Endodermal cell (in vitro differentiated cells): ENCODE data around the gene ADAMTS16. TPM values are rescaled to one million over a fixed set of nuclear protein-coding genes. Genes with fewer than 3 reads are reported as not detected.

Source experiments
- DNase-seq: peaks from one replicate; pipeline ENCODE4 v3.0.0-alpha.2; 2017
- H3K27ac ChIP-seq: 2 replicates; pipeline ENCODE4 v1.5.1; 2013; ENCODE audit warnings: mild to moderate bottlenecking, low read depth, low read length, moderate library complexity
- H3K27me3 ChIP-seq: 2 replicates; pipeline ENCODE4 v1.6.1; 2013; ENCODE audit warnings: mild to moderate bottlenecking, low read length, moderate library complexity; ENCODE audit not compliant: insufficient read depth, control insufficient read depth, poor library complexity, severe bottlenecking
- H3K36me3 ChIP-seq: 2 replicates; pipeline ENCODE4 v1.7.0; 2013; ENCODE audit warnings: mild to moderate bottlenecking, low read length, moderate library complexity; ENCODE audit not compliant: control insufficient read depth, insufficient read depth
- H3K4me1 ChIP-seq: one replicate; pipeline ENCODE4 v1.7.0; 2013; ENCODE audit warnings: low read length; ENCODE audit not compliant: control insufficient read depth, insufficient read depth
- H3K4me3 ChIP-seq: 2 replicates; pipeline ENCODE4 v1.5.1; 2013; ENCODE audit warnings: mild to moderate bottlenecking, low read length, moderate library complexity
- H3K9ac ChIP-seq: 2 replicates; pipeline ENCODE4 v1.6.1; 2013; ENCODE audit warnings: mild to moderate bottlenecking, low read length, moderate library complexity; ENCODE audit not compliant: poor library complexity, severe bottlenecking; ENCODE audit errors: extremely low read depth
- H3K9me3 ChIP-seq: 2 replicates; pipeline ENCODE4 v1.6.1; 2013; ENCODE audit warnings: mild to moderate bottlenecking, low read length, moderate library complexity; ENCODE audit not compliant: control insufficient read depth
- H3K27ac Mint-ChIP-seq: 2 replicates; pipeline ENCODE4 v1.8.0; 2020; ENCODE audit warnings: mixed read lengths
- H3K27me3 Mint-ChIP-seq: 2 replicates; pipeline ENCODE4 v1.8.0; 2021; ENCODE audit warnings: mild to moderate bottlenecking, mixed read lengths; ENCODE audit not compliant: insufficient read depth
- H3K36me3 Mint-ChIP-seq: 2 replicates; pipeline ENCODE4 v1.8.0; 2020; ENCODE audit warnings: low read depth, mixed read lengths
- H3K4me1 Mint-ChIP-seq: 2 replicates; pipeline ENCODE4 v1.8.0; 2020; ENCODE audit warnings: mixed read lengths
- H3K4me3 Mint-ChIP-seq: 2 replicates; pipeline ENCODE4 v1.8.0; 2020; ENCODE audit warnings: mild to moderate bottlenecking, moderate library complexity, mixed read lengths
- H3K9me3 Mint-ChIP-seq: 2 replicates; pipeline ENCODE4 v1.8.0; 2020; ENCODE audit warnings: mild to moderate bottlenecking, mixed read lengths
- WGBS, 2 experiments: methylation state at CpG; one replicate each; pipeline versions ENCODE4 v1.1.5 to v1.1.7; 2013; ENCODE audit warnings: missing lambda C conversion rate in 2 of 2, mixed read lengths in 1 of 2; ENCODE audit not compliant: insufficient coverage in 1 of 2, insufficient read length in 1 of 2; 5-methylcytosine and 5-hydroxymethylcytosine counted together
- total RNA-seq, 2 donors: library from RNA; stranded (reverse); fragmentation: NEBNext Ultra II Directional in 1 of 2; extraction: Animal tissue kit (Norgen Biotek cat#: 25700) in 1 of 2; gene quantifications; 2 replicates in 1 of 2; 3 replicates in 1 of 2; pipeline ENCODE4 v1.2.1, GENCODE V29; 2021
- TF ChIP-seq, protein P1 (sequence below): fragments of 200-600 bp; sonication (generic); conservative IDR thresholded peaks from 2 replicates; pipeline ENCODE4 v1.5.0; 2021; ENCODE audit warnings: antibody characterized with exemption, mild to moderate bottlenecking

Gene ADAMTS16
- total RNA-seq, 2 donors from 2014 or later, result 0.77 to 7.4 TPM

DNA sequence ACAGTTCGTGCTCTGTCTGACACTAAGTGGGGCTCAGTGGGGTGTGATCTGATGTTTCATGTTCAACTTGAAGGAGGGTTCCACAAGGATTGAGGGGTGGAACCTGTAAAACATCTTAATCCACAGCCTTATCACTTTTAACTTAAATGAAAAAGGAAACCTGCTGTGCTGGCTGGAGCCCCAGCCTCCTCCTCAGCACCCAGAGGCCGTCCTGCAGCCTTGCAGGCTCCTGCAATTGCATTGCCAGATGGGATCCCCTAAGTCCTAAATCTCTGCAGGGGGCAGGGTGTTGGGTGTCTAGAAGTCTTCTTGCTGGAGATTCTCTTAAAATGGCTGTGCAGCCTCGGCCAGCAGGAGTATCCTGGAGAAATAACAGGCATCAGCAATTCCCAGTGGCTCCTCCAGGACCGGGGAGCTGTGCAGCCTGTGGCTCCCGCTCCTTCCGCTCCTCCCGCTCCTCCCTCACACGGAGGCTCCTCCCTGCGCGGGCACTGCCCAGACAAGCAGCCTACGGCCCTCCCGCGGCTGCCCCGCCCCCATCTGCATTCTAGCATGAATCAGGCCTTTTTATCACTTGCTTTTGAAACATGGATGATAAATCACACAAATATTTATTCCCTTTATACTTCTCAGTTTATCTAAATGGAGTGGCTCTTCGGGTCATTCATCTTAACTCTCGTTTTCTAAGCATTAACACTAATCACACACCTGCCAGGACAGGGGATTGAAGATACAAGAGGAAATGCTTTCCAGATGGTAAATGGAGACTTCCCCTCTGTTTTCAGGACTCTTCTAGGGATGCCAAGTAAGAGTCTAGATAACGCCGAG lies 131.0 kb downstream of the ADAMTS16 start:
- 35 to 47% methylated on average over 11 to 17 of the region's 18 CpGs for WGBS, 2 experiments
- TF ChIP-seq, protein P1, sequence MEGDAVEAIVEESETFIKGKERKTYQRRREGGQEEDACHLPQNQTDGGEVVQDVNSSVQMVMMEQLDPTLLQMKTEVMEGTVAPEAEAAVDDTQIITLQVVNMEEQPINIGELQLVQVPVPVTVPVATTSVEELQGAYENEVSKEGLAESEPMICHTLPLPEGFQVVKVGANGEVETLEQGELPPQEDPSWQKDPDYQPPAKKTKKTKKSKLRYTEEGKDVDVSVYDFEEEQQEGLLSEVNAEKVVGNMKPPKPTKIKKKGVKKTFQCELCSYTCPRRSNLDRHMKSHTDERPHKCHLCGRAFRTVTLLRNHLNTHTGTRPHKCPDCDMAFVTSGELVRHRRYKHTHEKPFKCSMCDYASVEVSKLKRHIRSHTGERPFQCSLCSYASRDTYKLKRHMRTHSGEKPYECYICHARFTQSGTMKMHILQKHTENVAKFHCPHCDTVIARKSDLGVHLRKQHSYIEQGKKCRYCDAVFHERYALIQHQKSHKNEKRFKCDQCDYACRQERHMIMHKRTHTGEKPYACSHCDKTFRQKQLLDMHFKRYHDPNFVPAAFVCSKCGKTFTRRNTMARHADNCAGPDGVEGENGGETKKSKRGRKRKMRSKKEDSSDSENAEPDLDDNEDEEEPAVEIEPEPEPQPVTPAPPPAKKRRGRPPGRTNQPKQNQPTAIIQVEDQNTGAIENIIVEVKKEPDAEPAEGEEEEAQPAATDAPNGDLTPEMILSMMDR, result peak; percentile 51
- Mint-ChIP-seq H3K4me3 (no peak overlapping the region), H3K36me3 (peaks cover 20% of the 10 kb centered on the region), H3K27ac (no peak overlapping the region), H3K27me3 (no peaks in the 10 kb centered on the region), H3K4me1 (peaks cover 11% of the 10 kb centered on the region), H3K9me3 (no peaks in the 10 kb centered on the region)
- Histone ChIP-seq H3K9ac (no peak overlapping the region), H3K36me3 (no peaks in the 10 kb centered on the region), H3K9me3 (peaks cover 8% of the 10 kb centered on the region), H3K27ac (peak overlapping the region; percentile 72), H3K27me3 (no peaks in the 10 kb centered on the region), H3K4me3 (no peak overlapping the region), H3K4me1 (peaks cover 4% of the 10 kb centered on the region)
- peak; percentile 91 for DNase-seq

DNA sequence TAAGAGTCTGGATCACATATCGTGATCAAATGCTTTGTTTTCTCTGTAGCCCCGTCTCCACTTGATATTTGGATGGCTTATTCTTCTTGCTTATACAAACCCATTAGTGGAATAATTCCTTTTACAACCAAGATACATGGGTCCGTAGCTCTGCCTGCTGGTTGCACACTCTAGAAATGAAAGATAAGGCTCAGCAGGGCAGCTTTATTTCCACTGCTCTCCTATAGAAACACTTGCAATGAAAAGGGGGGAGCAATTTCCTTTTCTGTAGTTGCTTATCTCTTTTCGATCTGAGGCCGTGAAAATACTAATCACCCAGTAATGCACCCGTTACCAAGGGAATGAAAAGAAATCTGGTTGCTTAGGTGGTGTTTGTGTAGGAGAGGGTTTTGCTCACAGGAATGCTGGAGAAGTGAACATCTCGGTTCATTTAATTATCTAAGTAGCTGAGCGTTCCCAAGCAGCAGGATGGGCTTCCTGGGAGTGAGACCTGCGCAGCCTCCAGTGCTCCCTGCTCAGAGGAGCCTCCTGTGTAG lies 131.7 kb downstream of the ADAMTS16 start:
- Histone ChIP-seq H3K4me3 (no peak overlapping the region), H3K27me3 (no peaks in the 10 kb centered on the region), H3K9me3 (peaks cover 4% of the 10 kb centered on the region), H3K4me1 (peaks cover 4% of the 10 kb centered on the region), H3K36me3 (no peaks in the 10 kb centered on the region), H3K27ac (peak overlapping the region; percentile 72), H3K9ac (no peak overlapping the region)
- peaks cover 11% of the 10 kb centered on the region for H3K4me1 Mint-ChIP-seq
- H3K27ac Mint-ChIP-seq, result no peak overlapping the region
- no peak overlapping the region for H3K4me3 Mint-ChIP-seq
- WGBS, 2 experiments, result 80 to 81% methylated on average over 3 to 9 of the region's 9 CpGs
- H3K27me3 Mint-ChIP-seq, result no peaks in the 10 kb centered on the region
- H3K9me3 Mint-ChIP-seq, result no peaks in the 10 kb centered on the region
- DNase-seq, result no peak
- TF ChIP-seq, protein P1, result no peak
- H3K36me3 Mint-ChIP-seq, result peaks cover 15% of the 10 kb centered on the region

DNA sequence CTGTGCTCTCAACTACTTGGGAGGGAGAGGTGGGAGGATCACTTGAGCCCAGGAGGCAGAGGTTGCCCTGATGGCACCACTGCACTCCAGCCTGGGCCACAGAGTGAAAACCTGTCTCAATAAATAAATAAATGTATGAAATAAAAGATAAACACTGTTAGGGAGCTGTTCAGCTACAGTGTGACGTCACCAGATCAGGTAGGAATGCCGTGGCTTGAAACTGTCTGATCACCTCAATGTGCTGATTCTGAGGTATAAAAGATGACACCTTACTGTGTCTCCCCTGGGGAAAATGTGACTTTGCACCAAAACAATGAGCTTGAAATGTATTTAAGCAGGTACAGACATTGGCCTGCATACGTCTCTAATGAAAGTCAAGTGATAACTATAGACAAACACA lies 133.3 kb downstream of the ADAMTS16 start:
- Histone ChIP-seq H3K27me3 (no peaks in the 10 kb centered on the region), H3K27ac (no peak overlapping the region), H3K36me3 (no peaks in the 10 kb centered on the region), H3K4me1 (peaks cover 4% of the 10 kb centered on the region), H3K9ac (no peak overlapping the region), H3K9me3 (no peaks in the 10 kb centered on the region), H3K4me3 (no peak overlapping the region)
- H3K9me3 Mint-ChIP-seq, result no peaks in the 10 kb centered on the region
- H3K27me3 Mint-ChIP-seq, result no peaks in the 10 kb centered on the region
- H3K36me3 Mint-ChIP-seq, result peaks cover 1% of the 10 kb centered on the region
- H3K4me3 Mint-ChIP-seq, result no peak overlapping the region
- 94 to 97% methylated on average over 3 of the region's 3 CpGs for WGBS, 2 experiments
- TF ChIP-seq, protein P1, result no peak
- peaks cover 11% of the 10 kb centered on the region for H3K4me1 Mint-ChIP-seq
- DNase-seq, result no peak
- H3K27ac Mint-ChIP-seq, result no peak overlapping the region
